HepG2 (cell line): ENCODE measurements around the gene RXFP3. TPM values are rescaled to one million over a fixed set of nuclear protein-coding genes. Genes with fewer than 3 reads are reported as not detected.

Source experiments
- ATAC-seq: fragments of 200-7000 bp; cut with Tn5 transposase; 3 replicates; pipeline ENCODE4 v1.9.1; 2020; ENCODE audit warnings: mild to moderate bottlenecking, moderate library complexity
- BruUV-seq: library from RNA; stranded (reverse); fragments of 400-500 nt; replicated peaks from 2 replicates; lab custom pipeline; 2021; lab: Mats Ljungman, UMichigan
- CTCF ChIA-PET: fragments of 300-600 bp; formaldehyde crosslinking; extraction: SDS; loops from one replicate; lab custom pipeline; 2021; ENCODE audit warnings: low total read pairs, inconsistent platforms, low intra/inter-chr PET ratio; lab: Yijun Ruan, JAX
- POLR2A ChIA-PET: fragments of 350-600 bp; sonication (Branson Sonifier 250); formaldehyde crosslinking; loops from one replicate; lab custom pipeline; 2020; ENCODE audit warnings: antibody characterized with exemption, inconsistent platforms; lab: Yijun Ruan, JAX
- DNase-seq: peaks from one replicate; pipeline ENCODE4 v3.0.0-alpha.2; 2015; ENCODE audit warnings: low spot score
- FAIRE-seq: peaks from 3 replicates; lab custom pipeline; 2011; peaks lifted over from hg19 to GRCh38; lab: Jason Lieb, UNC
- H2AFZ ChIP-seq: one replicate; pipeline ENCODE4 v1.6.1; 2011; ENCODE audit warnings: low read length, inconsistent platforms
- H3K27ac ChIP-seq: fragments of 300-600 bp; 3 replicates; pipeline ENCODE4 v1.8.0; 2011; ENCODE audit warnings: mixed run types, mild to moderate bottlenecking, mixed read lengths, low read length, inconsistent platforms; ENCODE audit not compliant: insufficient read depth; ENCODE audit errors: extremely low read length
- H3K27me3 ChIP-seq, 2 experiments: fragments of 200-600 bp in 1 of 2; 2 replicates in 1 of 2; 3 replicates in 1 of 2; pipeline versions ENCODE4 v1.6.0 to v1.8.0; 2011; ENCODE audit warnings: low read length in 2 of 2, mild to moderate bottlenecking in 2 of 2, moderate library complexity in 2 of 2, inconsistent platforms in 1 of 2; ENCODE audit not compliant: insufficient read depth in 2 of 2, control insufficient read depth in 1 of 2
- H3K36me3 ChIP-seq, 2 experiments: fragments of 200-600 bp in 1 of 2; replicated peaks in 1 of 2; 2 replicates in 1 of 2; 3 replicates in 1 of 2; pipeline versions ENCODE4 v1.5.1 to v1.8.0; 2011; ENCODE audit warnings: low read length in 2 of 2, inconsistent platforms in 1 of 2; ENCODE audit not compliant: insufficient read depth in 2 of 2, control insufficient read depth in 1 of 2
- H3K4me1 ChIP-seq: 2 replicates; pipeline ENCODE4 v1.5.1; 2012; ENCODE audit warnings: low read length, inconsistent platforms; ENCODE audit not compliant: insufficient read depth
- H3K4me2 ChIP-seq: 2 replicates; pipeline ENCODE4 v1.6.0; 2011; ENCODE audit warnings: low read depth, low read length, inconsistent platforms
- H3K4me3 ChIP-seq, 3 experiments: fragments of 200-600 bp in 1 of 3; sonication (generic), shearing (Covaris generic) in 1 of 3; replicated peaks in 1 of 3; 2 replicates each; pipeline ENCODE4 v1.5.1; 2011 to 2016; ENCODE audit warnings: low read length in 3 of 3, inconsistent platforms in 2 of 3, low read depth in 2 of 3, mild to moderate bottlenecking in 2 of 3, control low read depth in 1 of 3, mixed read lengths in 1 of 3; ENCODE audit not compliant: insufficient read depth in 1 of 3
- H3K79me2 ChIP-seq: one replicate; pipeline ENCODE4 v1.6.1; 2011; ENCODE audit warnings: low read length, inconsistent platforms; ENCODE audit not compliant: insufficient read depth
- H3K9ac ChIP-seq: 2 replicates; pipeline ENCODE4 v1.6.0; 2011; ENCODE audit warnings: mild to moderate bottlenecking, low read depth, low read length, inconsistent platforms; ENCODE audit not compliant: insufficient read depth
- H3K9me3 ChIP-seq: 2 replicates; pipeline ENCODE4 v1.5.1; 2012; ENCODE audit warnings: mild to moderate bottlenecking, low read length
- H4K20me1 ChIP-seq: 2 replicates; pipeline ENCODE4 v1.6.0; 2011; ENCODE audit warnings: inconsistent platforms, mild to moderate bottlenecking, low read length, moderate library complexity; ENCODE audit not compliant: insufficient read depth
- FOXK1 ChIP-seq: sonication (generic); formaldehyde crosslinking; IDR thresholded peaks from 2 replicates; pipeline ENCODE4 v1.4.0; 2020; ENCODE audit warnings: low read depth, missing genetic modification reagents, borderline replicate concordance
- KLF9 ChIP-seq: IDR thresholded peaks from 2 replicates; pipeline ENCODE4 v1.6.1; 2016; ENCODE audit warnings: low read depth
- NFE2L1 ChIP-seq: sonication (generic); formaldehyde crosslinking; IDR thresholded peaks from 2 replicates; pipeline ENCODE4 v1.4.0; 2020; ENCODE audit warnings: missing genetic modification reagents, mild to moderate bottlenecking, borderline replicate concordance
- SNAI1 ChIP-seq: sonication (generic); formaldehyde crosslinking; IDR thresholded peaks from 2 replicates; pipeline ENCODE4 v1.5.0; 2020; ENCODE audit warnings: mild to moderate bottlenecking, missing genetic modification reagents, borderline replicate concordance
- STAG1 ChIP-seq: sonication (generic); formaldehyde crosslinking; IDR thresholded peaks from 2 replicates; pipeline ENCODE4 v1.4.0; 2020; ENCODE audit warnings: missing genetic modification reagents
- TBX2 ChIP-seq: sonication (generic); formaldehyde crosslinking; IDR thresholded peaks from 2 replicates; pipeline ENCODE4 v1.5.0; 2020; ENCODE audit warnings: missing genetic modification reagents, mild to moderate bottlenecking, borderline replicate concordance
- ZBTB40 ChIP-seq, 2 experiments: fragments of 450-650 bp in 1 of 2; sonication (generic) in 1 of 2; formaldehyde crosslinking in 1 of 2; IDR thresholded peaks; 2 replicates each; pipeline versions ENCODE4 v1.6.1 to v1.8.0; 2016 to 2022; ENCODE audit warnings: antibody characterized with exemption in 1 of 2, mild to moderate bottlenecking in 1 of 2, missing genetic modification reagents in 1 of 2
- ZMYM3 ChIP-seq: sonication (generic); formaldehyde crosslinking; IDR thresholded peaks from 2 replicates; pipeline ENCODE4 v1.5.1; 2020; ENCODE audit warnings: mild to moderate bottlenecking, missing genetic modification reagents
- ZNF816 ChIP-seq: sonication (generic); formaldehyde crosslinking; IDR thresholded peaks from 2 replicates; pipeline ENCODE4 v1.8.0; 2022; ENCODE audit warnings: missing genetic modification reagents, mild to moderate bottlenecking, borderline replicate concordance
- ZSCAN25 ChIP-seq: sonication (generic); formaldehyde crosslinking; IDR thresholded peaks from 2 replicates; pipeline ENCODE4 v1.8.0; 2022; ENCODE audit warnings: mild to moderate bottlenecking, missing genetic modification reagents
- WGBS: methylation state at CpG from one replicate; pipeline ENCODE4 v1.1.6; 2017; ENCODE audit warnings: low lambda C conversion rate; 5-methylcytosine and 5-hydroxymethylcytosine counted together
- in situ Hi-C: cut with HindIII; loops from 2 replicates; pipeline ENCODE4 v1.10.0; 2017; ENCODE audit warnings: low pct_unique_long_range_greater_than_20kb; ENCODE audit not compliant: extremely low pct_ligation_motif_present
- intact Hi-C: fragments of 100-400 bp; cut with micrococcal nuclease; formaldehyde crosslinking; loops from one replicate; pipeline ENCODE4 v1.10.0; 2022; ENCODE audit not compliant: unreplicated experiment
- polyA plus RNA-seq, 8 experiments: library from polyadenylated mRNA; depleted of rRNA in 3 of 8; stranded (reverse) in 7 of 8; unstranded in 1 of 8; fragments of >200 nt; fragmentation: Illumina TruSeq in 4 of 8; extraction: Trizol in 4 of 8; gene quantifications; 2 replicates each; pipeline versions ENCODE4 v1.2.1 to v1.2.3, GENCODE V29; 2011 to 2016; ENCODE audit warnings: low read depth in 4 of 8, missing spikeins in 1 of 8, mixed read lengths in 1 of 8; ENCODE audit not compliant: insufficient read depth in 1 of 8
- total RNA-seq, 5 experiments: library from RNA; depleted of rRNA; stranded (reverse); fragments of >200 nt; fragmentation: Illumina TruSeq; extraction: Trizol; gene quantifications; 2 replicates each; pipeline ENCODE4 v1.2.3, GENCODE V29; 2016; ENCODE audit warnings: low read depth in 1 of 5

The RXFP3 gene
- total and polyA plus RNA-seq, 2 of the 13 experiments (the other 11 are each of a cell fraction or from before 2014, with no cell fraction given): not detected

- no TSS peak for BruUV-seq
- Histone ChIP-seq H3K4me1 (no peaks in the 10 kb centered on the region), H3K27me3 (no peaks in the 10 kb centered on the region; a peak in 1 of 5 replicates), H3K4me2 (no peak overlapping the region), H3K79me2 (no peaks in the 10 kb centered on the region), H2AFZ (no peak overlapping the region), H3K4me3 (no peak overlapping the region), H4K20me1 (no peaks in the 10 kb centered on the region), H3K36me3 (no peaks in the 10 kb centered on the region), H3K9ac (no peak overlapping the region), H3K9me3 (no peaks in the 10 kb centered on the region), H3K27ac (no peak overlapping the region)
- in situ Hi-C loops: no loop called here
- FAIRE-seq: no peak
- TF ChIP-seq ZMYM3 (CRISPR knock-in tag): no peak
- no peak for TF ChIP-seq ZNF816 (CRISPR knock-in tag)
- DNase-seq: no peak
- intact Hi-C loops: no loop called here
- ATAC-seq: no peak
- ChIA-PET POLR2A (no interaction called here), CTCF (no interaction called here)
Measured at GRCh38 chr5:33925278-33925677, 10.9 kb upstream of the RXFP3 start.

GRCh38 chr5:33927685-33928084, 8.5 kb upstream of the RXFP3 start:
- H3K4me2 ChIP-seq: no peak overlapping the region
- H3K79me2 ChIP-seq: no peaks in the 10 kb centered on the region
- H2AFZ ChIP-seq: no peak overlapping the region
- WGBS: 65% methylated on average over 4 of the region's 4 CpGs
- CTCF ChIA-PET: no interaction called here
- FAIRE-seq (no peak), DNase-seq (no peak), ATAC-seq (no peak)
- POLR2A ChIA-PET: no interaction called here
- no peaks in the 10 kb centered on the region for H3K4me1 ChIP-seq
- H3K9ac ChIP-seq: no peak overlapping the region
- no peaks in the 10 kb centered on the region for H3K9me3 ChIP-seq
- intact Hi-C loops: no loop called here
- no TSS peak for BruUV-seq
- no peaks in the 10 kb centered on the region for H4K20me1 ChIP-seq
- no peak overlapping the region for H3K27ac ChIP-seq
- in situ Hi-C loops: no loop called here
- no peaks in the 10 kb centered on the region for H3K36me3 ChIP-seq
- H3K27me3 ChIP-seq: peaks cover 0 to 2% of the 10 kb centered on the region in 2 experiments; a peak in 2 of 5 replicates
- H3K4me3 ChIP-seq: no peak overlapping the region
- TF ChIP-seq ZBTB40 (IDR thresholded peaks at IDR 0.05): no peak
- TF ChIP-seq ZBTB40 (CRISPR knock-in tag; IDR thresholded peaks at IDR 0.05): no peak
- TF ChIP-seq NFE2L1 (CRISPR knock-in tag): no peak
- no peak for TF ChIP-seq KLF9 (CRISPR knock-in tag)
- no peak for TF ChIP-seq TBX2 (CRISPR knock-in tag)
- TF ChIP-seq STAG1 (CRISPR knock-in tag): no peak
- TF ChIP-seq SNAI1: no peak
- TF ChIP-seq ZSCAN25 (CRISPR knock-in tag): no peak
- TF ChIP-seq FOXK1 (CRISPR knock-in tag): no peak
